Transverse colon (tissue), 4 donors: ENCODE results near the gene DCP1B.

Source experiments
- CTCF ChIP-seq, 5 experiments: fragments of 200-600 bp in 3 of 5; fragments of 450-650 bp in 2 of 5; sonication (generic) in 3 of 5; IDR thresholded peaks; 1 replicate in 2 of 5; 2 replicates in 3 of 5; pipeline ENCODE4 v1.5.1; 2016 to 2017; ENCODE audit warnings: antibody characterized with exemption in 5 of 5, inconsistent platforms in 3 of 5, mild to moderate bottlenecking in 2 of 5, moderate library complexity in 1 of 5
- EP300 ChIP-seq: sonication (generic); formaldehyde crosslinking; IDR thresholded peaks from one replicate; pipeline ENCODE4 v1.6.1; 2017; ENCODE audit warnings: antibody characterized with exemption, low read depth
- POLR2A ChIP-seq: fragments of 450-650 bp; IDR thresholded peaks from one replicate; pipeline ENCODE4 v1.6.1; 2016; ENCODE audit warnings: antibody characterized with exemption, mild to moderate bottlenecking, moderate library complexity
- POLR2AphosphoS5 ChIP-seq, 3 donors: sonication (generic); formaldehyde crosslinking; IDR thresholded peaks; one replicate each; pipeline ENCODE4 v1.6.1; 2016; ENCODE audit warnings: antibody characterized with exemption in 3 of 3

GRCh38 chr12:1980282-1980681, 24.0 kb downstream of the DCP1B start:
- TF ChIP-seq CTCF (IDR thresholded peaks at IDR 0.05) (no peak), EP300 (no peak), POLR2AphosphoS5 (IDR thresholded peaks at IDR 0.05) (no peak), POLR2A (no peak)
